ENCODE results near the gene CLIP3. TPM values are rescaled to one million over a fixed set of nuclear protein-coding genes. Genes with fewer than 3 reads are reported as not detected.
"Not testable (repeated sequence)": the region's sequence is repeated elsewhere in the genome, so short reads cannot be mapped to it uniquely, and the experiment has no call there.

CLIP3 gene, protein sequence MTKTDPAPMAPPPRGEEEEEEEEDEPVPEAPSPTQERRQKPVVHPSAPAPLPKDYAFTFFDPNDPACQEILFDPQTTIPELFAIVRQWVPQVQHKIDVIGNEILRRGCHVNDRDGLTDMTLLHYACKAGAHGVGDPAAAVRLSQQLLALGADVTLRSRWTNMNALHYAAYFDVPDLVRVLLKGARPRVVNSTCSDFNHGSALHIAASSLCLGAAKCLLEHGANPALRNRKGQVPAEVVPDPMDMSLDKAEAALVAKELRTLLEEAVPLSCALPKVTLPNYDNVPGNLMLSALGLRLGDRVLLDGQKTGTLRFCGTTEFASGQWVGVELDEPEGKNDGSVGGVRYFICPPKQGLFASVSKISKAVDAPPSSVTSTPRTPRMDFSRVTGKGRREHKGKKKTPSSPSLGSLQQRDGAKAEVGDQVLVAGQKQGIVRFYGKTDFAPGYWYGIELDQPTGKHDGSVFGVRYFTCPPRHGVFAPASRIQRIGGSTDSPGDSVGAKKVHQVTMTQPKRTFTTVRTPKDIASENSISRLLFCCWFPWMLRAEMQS
- total RNA-seq, result not detected

DNA sequence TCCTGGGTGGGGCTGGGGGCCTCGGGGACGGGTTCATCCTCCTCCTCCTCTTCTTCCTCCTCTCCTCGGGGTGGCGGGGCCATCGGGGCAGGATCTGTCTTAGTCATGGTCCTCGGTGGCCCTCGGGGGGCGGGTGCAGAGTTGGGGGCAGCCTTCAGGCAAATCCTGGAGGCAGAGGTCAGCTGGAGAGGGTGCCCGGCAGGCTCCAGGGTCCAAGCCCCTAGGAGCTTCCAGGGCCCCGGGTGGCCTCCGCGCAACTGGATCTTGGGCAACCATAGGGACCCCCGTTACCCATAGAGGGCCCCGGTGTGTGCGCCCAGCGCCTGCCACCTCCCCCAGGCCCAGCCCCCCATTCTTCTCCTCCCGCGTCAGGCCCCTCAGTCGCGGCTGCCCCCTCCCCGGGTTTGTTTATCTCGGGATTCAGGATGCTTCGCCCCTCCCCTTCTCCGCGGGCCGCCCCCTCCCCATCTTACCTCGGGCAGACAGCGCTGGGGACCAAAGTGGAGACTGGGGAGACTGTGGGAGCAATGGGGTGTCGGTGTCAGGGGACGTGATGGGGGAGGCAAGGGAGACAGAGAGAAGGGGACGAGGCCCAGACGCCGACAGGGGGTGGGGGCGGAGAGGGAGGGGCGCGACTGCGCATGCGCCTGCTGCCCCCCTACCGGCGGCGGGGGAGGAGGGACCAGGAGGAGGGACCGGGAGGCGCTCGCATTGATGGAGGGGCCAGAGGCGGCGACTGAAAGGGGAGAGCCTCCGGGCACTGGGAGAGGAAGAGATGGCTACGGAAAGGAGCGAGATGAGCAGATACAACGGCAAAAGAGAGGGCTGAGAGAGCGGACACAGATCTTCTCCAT, at the start of gene CLIP3:
Gene CLIP3 (minus strand): TSS at position 623 of the 854 bp plus-strand sequence. CDS start 516 bp downstream, at position 107.
- DNase-seq, result no peak

DNA sequence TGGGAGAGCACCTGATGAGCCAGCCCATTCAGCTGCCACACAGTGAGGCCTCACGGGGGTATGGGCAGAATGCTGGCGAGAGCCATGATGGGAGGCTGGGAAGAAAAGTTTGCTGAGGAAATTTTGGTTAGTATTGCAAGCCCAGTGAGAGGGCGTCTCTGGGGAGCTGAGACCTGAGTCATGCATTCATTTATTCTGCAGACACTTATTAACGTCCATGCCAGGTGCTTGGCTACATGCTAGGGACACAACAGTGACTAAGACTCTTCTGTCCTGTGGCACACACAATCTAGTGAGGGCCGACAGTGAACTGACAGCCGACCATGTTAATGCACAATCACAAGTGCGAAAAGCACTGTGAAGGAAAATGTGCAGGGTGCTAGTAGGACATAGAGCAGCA, 49.2 kb upstream of the CLIP3 start:
- no peak for DNase-seq

DNA sequence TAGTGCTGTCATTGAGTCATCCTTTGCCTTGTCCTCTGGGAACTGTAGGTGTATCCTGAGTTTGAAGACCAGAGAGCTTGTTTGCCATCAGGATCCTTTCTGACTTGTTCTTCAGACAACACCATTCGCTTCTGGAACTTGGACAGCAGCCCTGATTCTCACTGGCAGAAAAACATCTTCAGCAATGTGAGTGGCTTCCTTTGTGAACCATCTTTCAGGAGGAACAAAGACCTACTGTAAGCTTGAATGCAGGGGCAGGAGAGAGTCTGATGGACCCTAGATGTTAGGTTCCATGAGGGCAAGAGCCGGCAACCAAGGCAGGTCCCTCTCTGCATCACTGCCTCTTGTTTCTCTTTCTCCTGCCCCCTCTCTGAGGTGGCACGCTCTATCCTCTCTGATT, 48.7 kb upstream of the CLIP3 start:
- no peak for DNase-seq

DNA sequence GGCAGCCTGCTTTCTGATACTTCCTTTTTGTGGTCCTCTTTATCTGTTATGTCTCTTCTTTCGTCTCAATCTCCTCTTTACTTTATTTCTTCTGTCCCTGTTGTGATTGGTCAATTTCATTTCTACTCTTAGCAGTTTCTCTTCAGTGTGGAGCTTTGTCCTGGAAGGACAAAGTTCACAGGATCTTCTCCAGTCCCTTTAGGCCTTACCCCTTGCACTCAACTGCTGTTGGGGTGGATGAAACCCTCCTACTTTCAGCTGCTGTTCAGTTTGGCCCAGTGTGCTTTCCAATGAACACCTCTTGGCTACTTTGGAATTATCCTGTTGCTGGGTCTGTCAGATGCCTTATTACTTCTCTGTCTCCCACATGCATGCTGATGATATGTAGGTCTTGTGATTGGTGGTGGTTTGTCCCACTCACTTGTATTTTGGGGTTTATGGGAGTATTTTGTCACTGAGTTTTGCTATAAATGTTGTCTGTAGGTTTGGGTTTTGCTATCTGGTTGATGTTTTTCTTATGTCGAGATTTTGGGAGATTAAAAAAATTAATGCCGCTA, 46.8 kb upstream of the CLIP3 start:
- no peak for DNase-seq

DNA sequence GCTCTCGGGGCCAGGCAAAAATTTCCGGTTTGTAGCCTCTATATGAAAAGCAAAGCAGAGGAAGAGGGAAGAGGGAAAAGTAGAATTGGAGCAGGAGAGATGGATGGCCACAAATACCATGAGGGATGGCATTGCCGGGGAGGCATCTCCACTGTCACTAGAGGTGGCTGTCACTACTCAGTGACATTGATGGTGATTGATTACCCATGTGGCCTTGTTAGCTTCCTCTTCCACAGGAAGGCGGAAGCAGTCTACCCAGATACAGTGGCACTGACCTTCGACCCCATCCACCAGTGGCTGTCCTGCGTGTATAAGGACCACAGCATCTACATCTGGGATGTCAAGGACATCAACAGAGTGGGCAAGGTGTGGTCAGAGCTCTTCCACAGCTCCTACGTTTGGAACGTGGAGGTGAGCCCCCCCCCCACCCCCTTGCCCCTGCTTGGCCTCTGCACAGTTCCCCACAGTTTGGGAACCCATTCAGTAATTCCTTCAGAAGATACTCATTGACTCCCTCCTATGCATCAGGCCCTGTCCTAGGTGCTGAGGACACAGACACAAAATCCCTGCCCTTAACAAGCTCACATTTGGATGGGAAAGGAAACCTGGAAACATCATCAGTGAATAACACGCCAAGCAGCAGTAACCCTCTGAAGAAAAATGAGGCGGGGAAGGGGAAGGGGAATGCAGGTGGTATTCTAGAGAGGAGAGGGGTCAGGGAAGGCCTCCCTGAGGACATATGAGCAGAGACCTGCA, 40.6 kb upstream of the CLIP3 start:
- no peak for DNase-seq

DNA sequence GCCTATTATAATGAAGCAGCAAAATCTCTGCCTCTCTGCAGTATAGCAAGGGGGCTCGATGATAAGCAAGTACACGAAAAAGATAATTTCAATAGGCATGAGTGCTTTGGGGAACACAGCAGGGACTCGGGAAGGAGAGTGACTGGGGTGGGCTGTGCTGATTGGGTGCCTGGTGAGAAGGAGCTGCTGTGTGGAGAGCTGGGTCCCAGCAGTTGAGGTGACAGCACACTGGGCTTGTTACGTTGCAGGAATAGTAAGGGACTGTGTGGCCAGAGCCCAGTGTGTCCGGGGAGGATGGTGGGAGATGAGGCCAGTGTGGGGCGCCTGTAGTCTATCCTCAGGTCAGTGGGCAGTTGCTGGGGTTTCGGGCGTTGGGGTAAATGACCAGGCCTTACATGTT, 39.4 kb upstream of the CLIP3 start:
- DNase-seq, result no peak

DNA sequence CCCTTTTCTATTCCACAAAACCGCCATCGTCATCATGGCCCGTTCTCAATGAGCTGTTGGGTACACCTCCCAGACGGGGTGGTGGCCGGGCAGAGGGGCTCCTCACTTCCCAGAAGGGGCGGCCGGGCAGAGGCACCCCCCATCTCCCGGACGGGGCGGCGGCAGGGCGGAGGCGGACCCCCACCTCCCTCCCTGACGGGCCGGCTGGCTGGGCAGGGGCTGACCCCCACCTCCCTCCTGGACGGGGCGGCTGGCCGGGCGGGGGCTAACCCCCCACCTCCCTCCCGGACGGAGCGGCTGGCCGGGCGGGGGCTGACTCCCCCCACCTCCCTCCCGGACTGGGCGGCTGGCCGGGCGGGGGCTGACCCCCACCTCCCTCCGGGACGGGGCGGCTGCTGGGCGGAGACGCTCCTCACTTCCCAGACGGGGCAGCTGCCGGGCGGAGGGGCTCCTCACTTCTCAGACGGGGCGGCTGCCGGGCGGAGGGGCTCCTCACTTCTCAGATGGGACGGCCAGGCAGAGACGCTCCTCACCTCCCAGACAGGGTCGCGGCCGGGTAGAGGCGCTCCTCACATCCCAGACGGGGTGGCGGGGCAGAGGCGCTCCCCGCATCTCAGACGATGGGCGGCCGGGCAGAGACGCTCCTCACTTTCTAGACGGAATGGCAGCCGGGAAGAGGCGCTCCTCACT, 36.3 kb upstream of the CLIP3 start:
- DNase-seq, result not testable (repeated sequence)

DNA sequence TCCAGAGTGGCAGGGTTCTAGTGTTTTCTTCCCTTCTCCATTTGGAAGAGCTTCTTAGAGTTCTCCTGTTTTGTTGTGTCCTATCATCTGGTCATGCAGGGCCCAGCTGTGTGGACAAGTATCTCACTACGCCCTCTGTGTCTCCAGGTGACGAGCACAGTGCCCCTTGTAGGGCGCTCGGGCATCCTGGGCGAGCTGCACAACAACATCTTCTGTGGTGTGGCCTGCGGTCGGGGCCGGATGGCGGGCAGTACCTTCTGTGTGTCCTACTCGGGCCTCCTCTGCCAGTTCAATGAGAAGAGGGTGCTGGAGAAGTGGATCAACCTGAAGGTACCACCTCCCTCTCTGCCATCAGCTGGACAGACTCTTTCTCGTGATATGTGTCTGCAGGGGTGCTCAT, 35.0 kb upstream of the CLIP3 start:
- no peak for DNase-seq

DNA sequence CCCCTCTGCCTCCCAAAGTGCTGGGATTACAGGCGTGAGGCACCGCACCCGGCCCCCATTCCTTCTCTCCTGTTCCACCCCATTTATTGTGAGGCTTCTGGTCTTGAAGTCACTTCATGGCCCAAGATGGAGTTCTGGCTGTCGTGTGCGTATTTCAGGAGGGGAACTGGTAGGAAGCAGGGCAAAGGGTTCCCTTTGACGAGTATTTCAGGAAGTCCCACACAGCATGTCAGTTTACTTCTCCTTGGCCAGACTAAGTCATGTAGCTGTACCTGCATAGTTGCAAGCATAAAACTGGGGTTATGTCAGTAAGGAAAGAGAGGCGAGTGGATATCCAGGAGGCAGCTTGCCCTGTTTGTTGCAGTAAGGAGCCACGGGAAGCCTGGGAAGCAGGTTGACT, 32.2 kb upstream of the CLIP3 start:
- no peak for DNase-seq

DNA sequence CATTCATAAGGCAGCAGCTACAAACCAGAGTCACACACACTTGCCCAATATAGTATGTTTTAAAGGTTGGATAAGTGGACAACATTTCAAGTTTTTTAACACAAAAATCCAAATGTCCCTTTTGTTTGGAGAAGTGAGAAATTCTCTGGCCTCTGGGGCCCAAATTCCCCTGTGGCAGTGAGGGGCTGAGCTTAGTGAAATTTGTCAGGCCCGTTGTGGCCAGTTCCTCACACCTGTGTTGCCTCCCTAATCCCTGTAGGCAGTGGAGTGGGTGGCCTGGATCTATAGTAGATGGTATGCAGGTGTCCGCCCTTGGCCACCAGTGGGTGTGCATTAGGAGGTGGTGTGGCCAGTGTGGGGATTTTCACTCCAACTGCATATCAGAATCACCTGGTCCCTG, 28.7 kb upstream of the CLIP3 start:
- no peak for DNase-seq

DNA sequence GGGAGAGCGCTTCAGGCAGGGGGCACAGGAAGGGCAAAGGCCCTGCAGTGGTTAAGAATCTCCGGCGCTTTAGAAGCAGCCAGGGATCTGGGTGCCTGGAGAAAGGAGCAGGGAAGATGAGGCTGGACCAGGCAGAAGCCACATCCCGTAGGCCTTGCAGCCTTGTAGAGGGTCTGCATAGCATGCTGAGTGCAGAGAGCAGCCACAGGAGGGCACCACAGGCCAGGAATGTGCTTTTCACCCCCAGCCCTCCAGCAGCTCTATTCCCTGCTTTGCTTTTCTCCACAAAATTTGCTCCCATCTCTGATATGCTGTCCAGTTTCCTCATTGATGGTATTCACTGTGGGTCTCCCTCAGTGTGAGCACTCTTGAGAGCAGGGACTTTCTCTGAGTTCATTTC, 27.8 kb upstream of the CLIP3 start:
- no peak for DNase-seq

DNA sequence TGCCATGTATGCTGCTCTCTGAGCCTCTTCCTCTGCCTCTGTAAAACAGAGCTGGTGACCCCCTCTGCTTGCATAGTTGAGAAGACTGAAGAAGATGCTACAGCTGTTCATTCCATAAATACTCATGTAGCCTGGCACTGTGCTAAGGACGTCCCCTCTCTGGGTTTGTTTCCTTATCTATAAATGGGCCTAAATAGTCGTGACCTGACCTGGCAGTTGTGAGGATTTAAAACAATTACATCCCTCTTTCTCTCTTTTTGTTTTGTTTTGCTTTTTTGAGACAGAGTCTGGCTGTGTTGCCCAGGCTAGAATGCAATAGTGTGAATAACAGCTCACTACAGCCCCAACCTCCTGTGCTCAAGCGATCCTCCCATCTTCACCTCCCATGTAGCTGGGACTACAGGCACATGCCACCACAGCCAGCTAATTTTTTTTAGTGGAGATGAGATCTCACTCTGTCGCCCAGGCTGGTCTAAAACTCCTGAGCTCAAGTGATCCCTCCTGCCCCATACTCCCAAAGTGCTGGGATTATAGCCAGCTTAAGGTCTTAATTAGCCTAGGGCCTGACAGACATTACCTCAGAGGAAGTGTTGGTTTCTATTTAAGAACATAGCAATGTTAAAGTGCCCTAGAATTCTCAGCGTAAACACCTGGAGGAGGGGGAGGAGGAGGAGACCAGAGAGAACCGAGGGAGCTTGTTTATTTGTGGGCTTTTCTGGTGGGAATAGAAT, 26.7 kb upstream of the CLIP3 start:
- no peak for DNase-seq

DNA sequence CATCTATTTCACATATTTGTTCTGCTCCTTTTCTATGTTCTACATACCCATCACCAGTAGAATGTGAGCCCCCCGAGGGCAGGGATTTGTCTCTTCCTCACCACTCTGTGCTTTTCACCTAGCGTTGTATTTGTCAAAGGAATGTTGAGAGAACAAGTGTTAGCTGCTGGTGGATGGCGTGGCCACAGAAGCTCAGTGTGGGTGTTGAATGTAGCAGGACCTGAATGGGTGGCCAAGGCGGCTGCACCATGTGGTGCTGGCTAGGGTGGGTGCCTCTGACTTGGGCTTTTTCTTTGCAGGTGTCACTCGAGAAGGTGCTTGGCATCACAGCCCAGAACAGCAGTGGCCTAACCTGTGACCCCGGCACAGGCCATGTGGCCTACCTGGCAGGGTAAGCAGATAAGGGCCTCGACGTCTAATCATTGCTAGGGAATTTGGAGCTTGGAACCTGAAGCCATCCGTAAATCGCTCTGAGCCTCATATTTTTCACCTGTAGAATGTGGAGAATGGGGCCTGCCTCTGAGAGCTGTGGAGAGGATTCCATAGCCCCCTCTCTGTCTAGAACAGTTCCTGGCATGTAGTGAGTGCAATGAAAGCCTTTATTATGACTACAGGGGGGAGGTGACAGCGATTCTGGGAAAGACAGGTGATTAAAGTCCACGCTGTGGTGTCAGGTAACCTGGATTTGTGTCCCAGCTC, 26.0 kb upstream of the CLIP3 start:
- no peak for DNase-seq

DNA sequence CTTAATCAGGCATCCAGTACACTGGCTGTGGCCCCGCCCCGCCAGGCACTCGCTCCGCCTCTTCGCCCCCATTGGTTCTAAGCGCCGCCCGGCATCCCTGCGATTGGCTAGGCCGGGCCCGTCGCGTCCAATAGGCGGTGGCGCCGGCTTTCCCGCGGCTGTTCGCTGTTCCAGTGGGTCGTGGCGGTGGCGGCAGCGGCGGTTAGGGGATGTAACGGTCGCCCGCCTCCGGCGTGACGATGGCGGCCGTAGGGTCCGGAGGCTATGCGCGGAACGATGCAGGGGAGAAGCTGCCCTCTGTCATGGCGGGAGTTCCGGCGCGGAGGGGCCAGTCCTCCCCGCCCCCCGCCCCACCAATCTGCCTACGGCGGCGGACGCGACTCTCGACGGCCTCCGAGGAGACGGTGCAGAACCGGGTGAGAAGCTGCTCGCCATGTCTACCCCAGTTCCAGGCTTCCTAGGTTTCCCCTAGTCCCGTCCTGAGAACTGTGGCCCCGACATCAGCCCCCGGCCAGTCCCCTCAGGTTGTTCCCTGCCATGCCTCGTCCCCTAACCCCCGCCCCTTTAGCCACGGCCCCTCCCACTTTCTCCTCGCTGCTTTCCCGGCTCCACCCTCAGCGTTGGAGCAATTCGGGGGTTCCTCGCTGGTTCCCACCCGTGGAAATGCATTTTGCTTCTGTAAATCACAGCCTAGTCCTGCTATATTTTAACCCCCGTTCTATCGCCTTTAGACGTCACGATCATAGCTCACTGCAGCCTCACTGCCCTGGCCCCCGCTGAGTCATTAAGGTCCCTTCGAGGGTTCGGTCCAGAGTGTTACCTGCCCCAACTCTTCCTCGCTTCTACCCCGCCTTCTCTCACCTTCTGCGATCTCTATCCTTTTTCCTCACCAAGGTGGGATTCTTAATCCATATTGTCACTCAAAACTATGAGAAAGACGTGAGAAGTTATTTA, 22.3 kb upstream of the CLIP3 start, which contains the start of gene WDR62:
Gene WDR62 (plus strand): TSS at position 165 of the 954 bp plus-strand sequence. CDS start 75 bp downstream, at position 240.
- peak; percentile 90 for DNase-seq

DNA sequence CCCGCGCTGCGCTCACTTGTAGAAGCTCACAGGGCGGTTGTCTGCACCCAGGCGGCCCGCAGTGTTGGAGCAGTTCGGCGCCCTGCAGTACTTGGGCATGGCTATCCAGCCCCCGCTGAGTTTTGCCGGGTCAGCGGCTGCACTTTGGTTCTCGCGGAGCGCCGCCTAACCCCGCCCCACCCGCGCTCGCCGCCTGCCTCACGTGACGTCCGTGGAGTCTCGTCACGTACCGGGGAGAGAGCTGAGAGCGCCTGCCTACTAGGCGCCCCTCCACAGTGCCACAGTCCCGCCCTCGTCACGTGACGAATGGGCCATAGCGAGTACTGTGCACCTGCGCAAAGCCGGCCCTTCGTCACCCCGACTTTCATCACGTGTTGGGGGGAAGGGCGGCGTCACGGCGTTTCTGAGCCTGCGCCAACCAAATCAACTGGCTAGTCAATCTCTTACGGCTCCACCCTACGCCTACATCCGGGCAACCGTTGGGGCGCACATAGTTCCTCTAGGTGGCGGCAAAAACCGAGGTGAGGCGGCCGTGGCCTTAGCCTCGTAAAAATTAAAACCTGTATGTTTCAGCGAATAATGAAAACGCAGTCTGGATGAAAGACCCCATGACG, 21.6 kb upstream of the CLIP3 start, which contains the start of gene THAP8:
Gene THAP8 (minus strand): TSS at position 167 of the 614 bp plus-strand sequence. CDS start 68 bp downstream, at position 99.
- peak; percentile 100 for DNase-seq

DNA sequence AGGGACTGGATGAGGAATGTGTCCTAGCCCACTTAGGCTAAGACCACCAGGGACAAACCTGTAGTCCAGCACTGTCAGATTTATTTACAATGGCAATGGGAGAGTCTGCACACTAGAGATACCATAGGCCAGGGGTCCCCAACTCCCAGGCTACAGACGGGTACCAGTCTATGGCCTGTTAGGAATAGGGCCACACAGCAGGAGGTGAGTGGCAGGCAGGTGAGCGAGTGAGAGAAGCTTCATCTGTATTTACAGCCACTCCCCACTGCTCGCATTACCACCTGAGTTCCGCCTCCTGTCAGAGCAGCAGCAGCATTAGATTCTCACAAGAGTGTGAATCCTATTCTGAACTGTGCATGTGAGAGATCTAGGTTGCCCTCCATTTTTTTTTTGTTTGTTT, 19.0 kb upstream of the CLIP3 start:
- DNase-seq, result no peak

DNA sequence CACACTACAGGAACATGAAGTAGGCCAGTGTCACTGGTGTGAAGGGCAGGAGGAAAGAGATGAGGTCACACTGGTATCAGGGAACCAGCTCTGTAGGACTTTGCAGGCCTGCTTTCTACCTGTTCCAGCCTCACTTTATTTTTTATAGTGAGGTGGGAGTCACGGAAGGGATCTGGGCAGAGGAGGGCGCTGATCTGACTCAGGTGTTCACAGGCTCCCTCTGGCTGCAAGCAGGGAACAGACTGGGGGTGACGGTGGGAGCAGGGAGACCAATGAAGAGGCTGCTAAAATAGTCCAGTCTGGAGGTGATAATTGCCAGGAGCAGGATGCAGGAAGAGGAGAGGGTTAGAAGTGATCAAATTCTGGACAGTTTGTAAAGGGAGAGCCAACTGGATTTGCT, 18.6 kb upstream of the CLIP3 start:
- DNase-seq, result no peak

DNA sequence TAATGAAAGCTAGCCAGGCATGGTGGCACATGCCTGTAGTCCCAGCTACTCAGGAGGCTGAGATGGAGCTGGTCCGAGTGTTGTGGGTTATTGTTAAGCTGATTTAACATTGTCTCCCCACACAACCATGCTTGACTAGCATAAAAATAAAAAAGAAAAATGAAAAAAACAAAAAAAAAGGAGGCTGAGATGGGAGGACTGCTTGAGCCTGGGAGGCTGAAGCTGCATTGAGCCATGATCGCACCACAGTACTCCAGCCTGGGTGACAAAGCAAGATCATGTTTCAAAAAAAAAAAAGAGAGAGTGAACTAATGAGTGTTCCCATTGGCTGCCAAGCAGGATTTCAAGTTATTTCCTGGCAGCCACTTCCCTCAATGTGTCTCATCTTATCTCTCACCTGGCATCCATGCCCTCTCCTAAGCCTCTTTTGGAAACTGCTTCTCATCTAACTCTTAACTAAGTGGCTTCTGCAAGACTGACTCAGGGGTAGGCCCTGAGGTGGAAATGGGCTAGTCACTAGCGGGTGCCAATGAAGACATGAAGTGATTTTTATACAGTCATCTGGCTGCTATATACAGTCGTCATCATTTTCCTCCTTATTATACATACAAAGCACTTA, 16.5 kb upstream of the CLIP3 start:
- DNase-seq, result no peak
